GM23338 (cell line): ENCODE data around the gene SLC36A4. TPM values are rescaled to one million over a fixed set of nuclear protein-coding genes. Genes with fewer than 3 reads are reported as not detected.

Experiments
- ATAC-seq: fragments of 200-7000 bp; cut with Tn5 transposase; 3 replicates; pipeline ENCODE4 v1.9.1; 2020
- DNase-seq: peaks from one replicate; pipeline ENCODE4 v3.0.0-alpha.2; 2015; ENCODE audit warnings: low spot score
- H2AFZ ChIP-seq: fragments of 200-600 bp; sonication (generic); 2 replicates; pipeline ENCODE4 v1.8.0; 2016; ENCODE audit warnings: antibody characterized with exemption, mild to moderate bottlenecking, moderate library complexity
- H3F3A ChIP-seq: fragments of 200-600 bp; sonication (generic); replicated peaks from 2 replicates; pipeline ENCODE4 v1.8.0; 2017; ENCODE audit warnings: antibody characterized with exemption, mixed run types, low read depth
- H3K27ac ChIP-seq: fragments of 200-600 bp; sonication (generic); 2 replicates; pipeline ENCODE4 v1.6.1; 2016; ENCODE audit warnings: low read depth
- H3K27me3 ChIP-seq: fragments of 200-600 bp; sonication (generic); 2 replicates; pipeline ENCODE4 v1.8.0; 2016; ENCODE audit warnings: mild to moderate bottlenecking, mixed run types, moderate library complexity; ENCODE audit not compliant: insufficient read depth
- H3K36me3 ChIP-seq: fragments of 200-600 bp; sonication (generic); 2 replicates; pipeline ENCODE4 v1.8.0; 2016; ENCODE audit warnings: mild to moderate bottlenecking; ENCODE audit not compliant: insufficient read depth
- H3K4me1 ChIP-seq: fragments of 200-600 bp; sonication (generic); 2 replicates; pipeline ENCODE4 v1.8.0; 2016; ENCODE audit warnings: mild to moderate bottlenecking, moderate library complexity; ENCODE audit not compliant: insufficient read depth
- H3K4me2 ChIP-seq: fragments of 200-600 bp; sonication (generic); 2 replicates; pipeline ENCODE4 v1.7.1; 2017; ENCODE audit warnings: mixed run types
- H3K4me3 ChIP-seq: fragments of 200-600 bp; sonication (generic); 2 replicates; pipeline ENCODE4 v1.6.1; 2016; ENCODE audit warnings: mixed run types
- H3K79me2 ChIP-seq: fragments of 200-600 bp; sonication (generic); replicated peaks from 2 replicates; pipeline ENCODE4 v1.8.0; 2017; ENCODE audit warnings: mild to moderate bottlenecking; ENCODE audit not compliant: insufficient read depth
- H3K9me2 ChIP-seq: fragments of 200-600 bp; sonication (generic); 2 replicates; pipeline ENCODE4 v1.8.0; 2017; ENCODE audit not compliant: insufficient read depth
- H4K20me1 ChIP-seq: fragments of 200-600 bp; sonication (generic); replicated peaks from 2 replicates; pipeline ENCODE4 v1.8.0; 2017; ENCODE audit warnings: mild to moderate bottlenecking; ENCODE audit not compliant: insufficient read depth
- H3K27ac Mint-ChIP-seq: 2 replicates; pipeline ENCODE4 v1.8.0; 2020; ENCODE audit warnings: inconsistent platforms, mild to moderate bottlenecking, moderate library complexity, mixed read lengths
- H3K27me3 Mint-ChIP-seq: 3 replicates; pipeline ENCODE4 v1.8.0; 2022; ENCODE audit warnings: low read depth, mild to moderate bottlenecking, moderate library complexity, mixed read lengths, inconsistent platforms; ENCODE audit not compliant: insufficient read depth, poor library complexity
- H3K36me3 Mint-ChIP-seq: 3 replicates; pipeline ENCODE4 v1.8.0; 2021; ENCODE audit warnings: low read depth, mild to moderate bottlenecking, inconsistent platforms, moderate library complexity, mixed read lengths
- H3K4me1 Mint-ChIP-seq: 3 replicates; pipeline ENCODE4 v1.8.0; 2020; ENCODE audit warnings: mild to moderate bottlenecking, inconsistent platforms, mixed read lengths
- H3K4me3 Mint-ChIP-seq: 3 replicates; pipeline ENCODE4 v1.8.0; 2021; ENCODE audit warnings: moderate library complexity, mild to moderate bottlenecking, inconsistent platforms, mixed read lengths
- H3K9me3 Mint-ChIP-seq: 3 replicates; pipeline ENCODE4 v1.8.0; 2020; ENCODE audit warnings: moderate library complexity, mild to moderate bottlenecking, inconsistent platforms, mixed read lengths
- CREB1 ChIP-seq: fragments of 250-450 bp; sonication (Bioruptor Pico); IDR thresholded peaks from 2 replicates; pipeline ENCODE4 v1.5.0; 2020; ENCODE audit warnings: low read depth, mild to moderate bottlenecking, moderate library complexity
- EZH2 ChIP-seq: fragments of 200-600 bp; sonication (generic); IDR thresholded peaks from one replicate; pipeline ENCODE4 v1.8.0; 2017; ENCODE audit warnings: antibody characterized with exemption, mild to moderate bottlenecking, low read depth; ENCODE audit not compliant: unreplicated experiment
- POLR2AphosphoS5 ChIP-seq: IDR thresholded peaks from 2 replicates; pipeline ENCODE4 v1.6.1; 2016; ENCODE audit warnings: antibody characterized with exemption, low read depth
- STAT1 ChIP-seq: IDR thresholded peaks from one replicate; pipeline ENCODE4 v1.6.1; 2016; ENCODE audit warnings: antibody characterized with exemption; ENCODE audit not compliant: unreplicated experiment
- polyA plus RNA-seq: library from polyadenylated mRNA; unstranded; fragments of >200 nt; fragmentation: Nextera tagmentation; extraction: Ambion mirVana; gene quantifications from 2 replicates; pipeline ENCODE4 v1.2.1, GENCODE V29; 2016
- total RNA-seq: library from RNA; depleted of rRNA; stranded (reverse); fragments of >200 nt; shearing (Covaris generic); gene quantifications from 2 replicates; pipeline ENCODE4 v1.2.3, GENCODE V29; 2014
- TF ChIP-seq, protein P1 (sequence below), 2 experiments: fragments of 200-600 bp in 1 of 2; sonication (generic) in 1 of 2; conservative IDR thresholded peaks; 2 replicates each; pipeline versions ENCODE4 v1.5.1 to v1.6.1; 2016 to 2017; ENCODE audit warnings: antibody characterized with exemption in 2 of 2, low read depth in 2 of 2, mild to moderate bottlenecking in 2 of 2, moderate library complexity in 1 of 2
- TF ChIP-seq, protein P2 (sequence below): IDR thresholded peaks from one replicate; pipeline ENCODE4 v1.6.1; 2018; ENCODE audit warnings: antibody characterized with exemption; ENCODE audit not compliant: unreplicated experiment
- TF ChIP-seq, protein P3 (sequence below): fragments of 250-450 bp; sonication (Bioruptor Pico); IDR thresholded peaks from 2 replicates; pipeline ENCODE4 v1.5.0; 2020; ENCODE audit warnings: mild to moderate bottlenecking, moderate library complexity
- TF ChIP-seq, protein P4 (sequence below): IDR thresholded peaks from 2 replicates; pipeline ENCODE4 v1.6.1; 2016; ENCODE audit warnings: antibody characterized with exemption

Gene SLC36A4
- total and polyA plus RNA-seq, 2 experiments from 2014 or later = 24.9 to 34.6 TPM

DNA sequence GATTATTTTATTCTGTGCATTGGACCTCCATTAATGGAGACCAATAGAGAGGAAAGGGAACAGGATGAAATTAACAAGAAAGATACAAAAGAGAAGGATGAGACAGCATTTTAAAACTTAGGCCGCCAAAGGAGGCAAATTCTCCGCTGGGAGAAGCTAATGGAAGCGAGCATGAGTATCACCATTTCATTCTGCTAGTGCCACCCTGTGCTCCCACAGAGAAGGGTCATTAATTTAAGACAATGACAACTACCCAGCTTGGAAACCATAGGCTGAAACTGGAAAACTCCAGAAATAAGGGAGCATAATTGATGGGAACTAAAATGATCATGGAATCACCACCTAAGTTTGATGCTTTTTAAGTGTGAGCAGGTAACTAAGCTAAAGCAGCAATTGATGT, 69.2 kb downstream of the SLC36A4 start:
- Histone ChIP-seq H4K20me1 (no peaks in the 10 kb centered on the region), H3K9me2 (peaks cover 4% of the 10 kb centered on the region; the same call in 1 of the 2 replicates), H2AFZ (no peak overlapping the region), H3K27me3 (no peaks in the 10 kb centered on the region), H3K36me3 (no peaks in the 10 kb centered on the region), H3K4me1 (0 out of 2 replicates have a peak, but pooled peaks cover 4% of the 10 kb centered on the region), H3F3A (no peaks in the 10 kb centered on the region), H3K27ac (no peak overlapping the region), H3K4me2 (no peak overlapping the region), H3K79me2 (no peaks in the 10 kb centered on the region), H3K4me3 (no peak overlapping the region)
- TF ChIP-seq POLR2AphosphoS5 = no peak
- TF ChIP-seq, protein P1, sequence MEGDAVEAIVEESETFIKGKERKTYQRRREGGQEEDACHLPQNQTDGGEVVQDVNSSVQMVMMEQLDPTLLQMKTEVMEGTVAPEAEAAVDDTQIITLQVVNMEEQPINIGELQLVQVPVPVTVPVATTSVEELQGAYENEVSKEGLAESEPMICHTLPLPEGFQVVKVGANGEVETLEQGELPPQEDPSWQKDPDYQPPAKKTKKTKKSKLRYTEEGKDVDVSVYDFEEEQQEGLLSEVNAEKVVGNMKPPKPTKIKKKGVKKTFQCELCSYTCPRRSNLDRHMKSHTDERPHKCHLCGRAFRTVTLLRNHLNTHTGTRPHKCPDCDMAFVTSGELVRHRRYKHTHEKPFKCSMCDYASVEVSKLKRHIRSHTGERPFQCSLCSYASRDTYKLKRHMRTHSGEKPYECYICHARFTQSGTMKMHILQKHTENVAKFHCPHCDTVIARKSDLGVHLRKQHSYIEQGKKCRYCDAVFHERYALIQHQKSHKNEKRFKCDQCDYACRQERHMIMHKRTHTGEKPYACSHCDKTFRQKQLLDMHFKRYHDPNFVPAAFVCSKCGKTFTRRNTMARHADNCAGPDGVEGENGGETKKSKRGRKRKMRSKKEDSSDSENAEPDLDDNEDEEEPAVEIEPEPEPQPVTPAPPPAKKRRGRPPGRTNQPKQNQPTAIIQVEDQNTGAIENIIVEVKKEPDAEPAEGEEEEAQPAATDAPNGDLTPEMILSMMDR (conservative IDR thresholded peaks at IDR 0.05; ENCODE audit: low read depth in 2 of 2) = peak in 1 of 2 experiments; percentile 62; a peak in 2 of 4 replicates
- ATAC-seq (no peak), DNase-seq (no peak)
- no peaks in the 10 kb centered on the region for H3K36me3 Mint-ChIP-seq
- H3K27ac Mint-ChIP-seq = no peak overlapping the region
- no peaks in the 10 kb centered on the region; the same call in 2 of the 3 replicates for H3K9me3 Mint-ChIP-seq
- no peaks in the 10 kb centered on the region for H3K4me1 Mint-ChIP-seq
- H3K27me3 Mint-ChIP-seq = no peaks in the 10 kb centered on the region
- no peak overlapping the region for H3K4me3 Mint-ChIP-seq

DNA sequence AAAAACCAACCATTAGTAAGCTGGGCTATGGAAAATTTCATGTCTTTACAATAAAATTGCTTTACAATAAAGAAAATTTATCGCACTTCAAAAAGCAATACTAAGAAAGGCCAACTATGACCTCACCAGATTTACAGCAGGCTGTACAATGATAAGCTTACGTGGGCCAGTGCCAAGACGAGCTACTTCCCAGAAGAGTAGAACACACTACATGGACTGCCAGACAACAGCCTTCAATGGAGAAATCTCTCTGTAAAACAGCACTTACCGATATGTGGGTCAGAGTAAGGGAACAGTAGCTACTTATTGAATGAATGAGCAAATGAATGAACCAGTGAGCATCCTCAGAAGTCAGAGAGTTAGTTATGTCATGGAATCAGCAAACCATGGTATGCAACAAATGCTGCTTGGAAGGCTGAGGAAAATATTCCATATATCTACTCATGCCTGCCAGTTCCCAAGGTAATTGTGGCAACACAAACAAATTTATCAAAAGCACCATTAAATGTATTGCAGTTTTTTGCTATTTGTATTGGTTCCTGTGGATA, 74.4 kb downstream of the SLC36A4 start:
- Histone ChIP-seq H3K79me2 (no peaks in the 10 kb centered on the region), H2AFZ (0 out of 2 replicates have a peak overlapping the region, but pooled peaks have one; percentile 1), H3K27me3 (no peaks in the 10 kb centered on the region), H4K20me1 (no peaks in the 10 kb centered on the region), H3K4me3 (no peak overlapping the region), H3K27ac (no peak overlapping the region), H3F3A (no peaks in the 10 kb centered on the region), H3K4me2 (no peak overlapping the region), H3K4me1 (peaks cover 9% of the 10 kb centered on the region; the same call in 1 of the 2 replicates), H3K36me3 (no peaks in the 10 kb centered on the region), H3K9me2 (peaks cover 19% of the 10 kb centered on the region)
- H3K36me3 Mint-ChIP-seq = peaks cover 8% of the 10 kb centered on the region; the same call in 1 of the 3 replicates
- ATAC-seq = no peak
- peaks cover 2% of the 10 kb centered on the region; the same call in 2 of the 3 replicates for H3K4me1 Mint-ChIP-seq
- no peak for DNase-seq
- H3K27me3 Mint-ChIP-seq = peaks cover 2% of the 10 kb centered on the region
- H3K27ac Mint-ChIP-seq = no peak overlapping the region
- H3K4me3 Mint-ChIP-seq = no peak overlapping the region
- H3K9me3 Mint-ChIP-seq = peaks cover 2% of the 10 kb centered on the region; the same call in 1 of the 3 replicates
- TF ChIP-seq CREB1 (no peak), EZH2 (no peak), POLR2AphosphoS5 (no peak), STAT1 (no peak)
- TF ChIP-seq, protein P2, sequence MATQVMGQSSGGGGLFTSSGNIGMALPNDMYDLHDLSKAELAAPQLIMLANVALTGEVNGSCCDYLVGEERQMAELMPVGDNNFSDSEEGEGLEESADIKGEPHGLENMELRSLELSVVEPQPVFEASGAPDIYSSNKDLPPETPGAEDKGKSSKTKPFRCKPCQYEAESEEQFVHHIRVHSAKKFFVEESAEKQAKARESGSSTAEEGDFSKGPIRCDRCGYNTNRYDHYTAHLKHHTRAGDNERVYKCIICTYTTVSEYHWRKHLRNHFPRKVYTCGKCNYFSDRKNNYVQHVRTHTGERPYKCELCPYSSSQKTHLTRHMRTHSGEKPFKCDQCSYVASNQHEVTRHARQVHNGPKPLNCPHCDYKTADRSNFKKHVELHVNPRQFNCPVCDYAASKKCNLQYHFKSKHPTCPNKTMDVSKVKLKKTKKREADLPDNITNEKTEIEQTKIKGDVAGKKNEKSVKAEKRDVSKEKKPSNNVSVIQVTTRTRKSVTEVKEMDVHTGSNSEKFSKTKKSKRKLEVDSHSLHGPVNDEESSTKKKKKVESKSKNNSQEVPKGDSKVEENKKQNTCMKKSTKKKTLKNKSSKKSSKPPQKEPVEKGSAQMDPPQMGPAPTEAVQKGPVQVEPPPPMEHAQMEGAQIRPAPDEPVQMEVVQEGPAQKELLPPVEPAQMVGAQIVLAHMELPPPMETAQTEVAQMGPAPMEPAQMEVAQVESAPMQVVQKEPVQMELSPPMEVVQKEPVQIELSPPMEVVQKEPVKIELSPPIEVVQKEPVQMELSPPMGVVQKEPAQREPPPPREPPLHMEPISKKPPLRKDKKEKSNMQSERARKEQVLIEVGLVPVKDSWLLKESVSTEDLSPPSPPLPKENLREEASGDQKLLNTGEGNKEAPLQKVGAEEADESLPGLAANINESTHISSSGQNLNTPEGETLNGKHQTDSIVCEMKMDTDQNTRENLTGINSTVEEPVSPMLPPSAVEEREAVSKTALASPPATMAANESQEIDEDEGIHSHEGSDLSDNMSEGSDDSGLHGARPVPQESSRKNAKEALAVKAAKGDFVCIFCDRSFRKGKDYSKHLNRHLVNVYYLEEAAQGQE = no peak
- TF ChIP-seq, protein P3, sequence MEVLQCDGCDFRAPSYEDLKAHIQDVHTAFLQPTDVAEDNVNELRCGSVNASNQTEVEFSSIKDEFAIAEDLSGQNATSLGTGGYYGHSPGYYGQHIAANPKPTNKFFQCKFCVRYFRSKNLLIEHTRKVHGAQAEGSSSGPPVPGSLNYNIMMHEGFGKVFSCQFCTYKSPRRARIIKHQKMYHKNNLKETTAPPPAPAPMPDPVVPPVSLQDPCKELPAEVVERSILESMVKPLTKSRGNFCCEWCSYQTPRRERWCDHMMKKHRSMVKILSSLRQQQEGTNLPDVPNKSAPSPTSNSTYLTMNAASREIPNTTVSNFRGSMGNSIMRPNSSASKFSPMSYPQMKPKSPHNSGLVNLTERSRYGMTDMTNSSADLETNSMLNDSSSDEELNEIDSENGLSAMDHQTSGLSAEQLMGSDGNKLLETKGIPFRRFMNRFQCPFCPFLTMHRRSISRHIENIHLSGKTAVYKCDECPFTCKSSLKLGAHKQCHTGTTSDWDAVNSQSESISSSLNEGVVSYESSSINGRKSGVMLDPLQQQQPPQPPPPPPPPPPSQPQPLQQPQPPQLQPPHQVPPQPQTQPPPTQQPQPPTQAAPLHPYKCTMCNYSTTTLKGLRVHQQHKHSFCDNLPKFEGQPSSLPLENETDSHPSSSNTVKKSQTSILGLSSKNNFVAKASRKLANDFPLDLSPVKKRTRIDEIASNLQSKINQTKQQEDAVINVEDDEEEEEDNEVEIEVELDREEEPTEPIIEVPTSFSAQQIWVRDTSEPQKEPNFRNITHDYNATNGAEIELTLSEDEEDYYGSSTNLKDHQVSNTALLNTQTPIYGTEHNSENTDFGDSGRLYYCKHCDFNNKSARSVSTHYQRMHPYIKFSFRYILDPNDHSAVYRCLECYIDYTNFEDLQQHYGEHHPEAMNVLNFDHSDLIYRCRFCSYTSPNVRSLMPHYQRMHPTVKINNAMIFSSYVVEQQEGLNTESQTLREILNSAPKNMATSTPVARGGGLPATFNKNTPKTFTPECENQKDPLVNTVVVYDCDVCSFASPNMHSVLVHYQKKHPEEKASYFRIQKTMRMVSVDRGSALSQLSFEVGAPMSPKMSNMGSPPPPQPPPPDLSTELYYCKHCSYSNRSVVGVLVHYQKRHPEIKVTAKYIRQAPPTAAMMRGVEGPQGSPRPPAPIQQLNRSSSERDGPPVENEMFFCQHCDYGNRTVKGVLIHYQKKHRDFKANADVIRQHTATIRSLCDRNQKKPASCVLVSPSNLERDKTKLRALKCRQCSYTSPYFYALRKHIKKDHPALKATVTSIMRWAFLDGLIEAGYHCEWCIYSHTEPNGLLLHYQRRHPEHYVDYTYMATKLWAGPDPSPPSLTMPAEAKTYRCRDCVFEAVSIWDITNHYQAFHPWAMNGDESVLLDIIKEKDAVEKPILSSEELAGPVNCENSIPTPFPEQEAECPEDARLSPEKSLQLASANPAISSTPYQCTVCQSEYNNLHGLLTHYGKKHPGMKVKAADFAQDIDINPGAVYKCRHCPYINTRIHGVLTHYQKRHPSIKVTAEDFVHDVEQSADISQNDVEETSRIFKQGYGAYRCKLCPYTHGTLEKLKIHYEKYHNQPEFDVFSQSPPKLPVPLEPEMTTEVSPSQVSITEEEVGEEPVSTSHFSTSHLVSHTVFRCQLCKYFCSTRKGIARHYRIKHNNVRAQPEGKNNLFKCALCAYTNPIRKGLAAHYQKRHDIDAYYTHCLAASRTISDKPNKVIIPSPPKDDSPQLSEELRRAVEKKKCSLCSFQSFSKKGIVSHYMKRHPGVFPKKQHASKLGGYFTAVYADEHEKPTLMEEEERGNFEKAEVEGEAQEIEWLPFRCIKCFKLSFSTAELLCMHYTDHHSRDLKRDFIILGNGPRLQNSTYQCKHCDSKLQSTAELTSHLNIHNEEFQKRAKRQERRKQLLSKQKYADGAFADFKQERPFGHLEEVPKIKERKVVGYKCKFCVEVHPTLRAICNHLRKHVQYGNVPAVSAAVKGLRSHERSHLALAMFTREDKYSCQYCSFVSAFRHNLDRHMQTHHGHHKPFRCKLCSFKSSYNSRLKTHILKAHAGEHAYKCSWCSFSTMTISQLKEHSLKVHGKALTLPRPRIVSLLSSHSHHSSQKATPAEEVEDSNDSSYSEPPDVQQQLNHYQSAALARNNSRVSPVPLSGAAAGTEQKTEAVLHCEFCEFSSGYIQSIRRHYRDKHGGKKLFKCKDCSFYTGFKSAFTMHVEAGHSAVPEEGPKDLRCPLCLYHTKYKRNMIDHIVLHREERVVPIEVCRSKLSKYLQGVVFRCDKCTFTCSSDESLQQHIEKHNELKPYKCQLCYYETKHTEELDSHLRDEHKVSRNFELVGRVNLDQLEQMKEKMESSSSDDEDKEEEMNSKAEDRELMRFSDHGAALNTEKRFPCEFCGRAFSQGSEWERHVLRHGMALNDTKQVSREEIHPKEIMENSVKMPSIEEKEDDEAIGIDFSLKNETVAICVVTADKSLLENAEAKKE = no peak
- TF ChIP-seq, protein P4, sequence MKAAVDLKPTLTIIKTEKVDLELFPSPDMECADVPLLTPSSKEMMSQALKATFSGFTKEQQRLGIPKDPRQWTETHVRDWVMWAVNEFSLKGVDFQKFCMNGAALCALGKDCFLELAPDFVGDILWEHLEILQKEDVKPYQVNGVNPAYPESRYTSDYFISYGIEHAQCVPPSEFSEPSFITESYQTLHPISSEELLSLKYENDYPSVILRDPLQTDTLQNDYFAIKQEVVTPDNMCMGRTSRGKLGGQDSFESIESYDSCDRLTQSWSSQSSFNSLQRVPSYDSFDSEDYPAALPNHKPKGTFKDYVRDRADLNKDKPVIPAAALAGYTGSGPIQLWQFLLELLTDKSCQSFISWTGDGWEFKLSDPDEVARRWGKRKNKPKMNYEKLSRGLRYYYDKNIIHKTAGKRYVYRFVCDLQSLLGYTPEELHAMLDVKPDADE = no peak
